K562 (cell line): Measurements from ENCODE around the gene NPVF. TPM values are rescaled to one million over a fixed set of nuclear protein-coding genes. Genes with fewer than 3 reads are reported as not detected.

Experiments used
- ATAC-seq: fragments of 200-7000 bp; cut with Tn5 transposase; 3 replicates; pipeline ENCODE4 v1.9.1; 2020; ENCODE audit warnings: moderate library complexity
- BruUV-seq: library from RNA; stranded (reverse); fragments of 400-500 nt; replicated peaks from 2 replicates; lab custom pipeline; 2021; lab: Mats Ljungman, UMichigan
- CTCF ChIA-PET: fragments of 300-600 bp; formaldehyde crosslinking; extraction: SDS; loops from one replicate; lab custom pipeline; 2021; ENCODE audit warnings: low intra/inter-chr PET ratio; lab: Yijun Ruan, JAX
- POLR2A ChIA-PET: fragments of 300-600, 350-650 bp; sonication (Branson Sonifier 250); formaldehyde crosslinking; extraction: SDS; loops from one replicate; lab custom pipeline; 2021; ENCODE audit warnings: antibody characterized with exemption, inconsistent platforms; lab: Yijun Ruan, JAX
- DNase-seq, 4 experiments: peaks; one replicate each; pipeline versions ENCODE4 v3.0.0 to v3.0.0-alpha.2; 2011 to 2018; ENCODE audit warnings: low spot score in 3 of 4, mixed read lengths in 3 of 4; ENCODE audit errors: extremely low read depth in 1 of 4
- FAIRE-seq: peaks from 2 replicates; lab custom pipeline; 2011; peaks lifted over from hg19 to GRCh38; lab: Jason Lieb, UNC
- H2AFZ ChIP-seq: 2 replicates; pipeline ENCODE4 v1.6.0; 2011; ENCODE audit warnings: low read depth, low read length, control low read depth, inconsistent platforms
- H3K27ac ChIP-seq: fragments of 200-600 bp; 3 replicates; pipeline ENCODE4 v1.8.0; 2011; ENCODE audit warnings: low read depth, mild to moderate bottlenecking, control low read depth, inconsistent platforms, low read length, moderate library complexity, mixed read lengths; ENCODE audit errors: extremely low read depth
- H3K27me3 ChIP-seq, 2 experiments: fragments of 300-600 bp in 1 of 2; 2 replicates in 1 of 2; 3 replicates in 1 of 2; pipeline versions ENCODE4 v1.6.0 to v1.8.0; 2011; ENCODE audit warnings: inconsistent platforms in 2 of 2, low read length in 2 of 2, mild to moderate bottlenecking in 1 of 2, mixed read lengths in 1 of 2, moderate library complexity in 1 of 2; ENCODE audit not compliant: control insufficient read depth in 2 of 2, insufficient read depth in 2 of 2
- H3K36me3 ChIP-seq: fragments of 300-600 bp; 3 replicates; pipeline ENCODE4 v1.8.0; 2011; ENCODE audit warnings: mild to moderate bottlenecking, low read length, inconsistent platforms; ENCODE audit not compliant: control insufficient read depth, insufficient read depth
- H3K4me1 ChIP-seq, 2 experiments: fragments of 200-600 bp in 1 of 2; replicated peaks in 1 of 2; 2 replicates in 1 of 2; 3 replicates in 1 of 2; pipeline versions ENCODE4 v1.5.1 to v1.8.0; 2011; ENCODE audit warnings: inconsistent platforms in 2 of 2, low read length in 2 of 2, mild to moderate bottlenecking in 1 of 2, mixed read lengths in 1 of 2, moderate library complexity in 1 of 2; ENCODE audit not compliant: control insufficient read depth in 2 of 2, insufficient read depth in 2 of 2
- H3K4me2 ChIP-seq: 2 replicates; pipeline ENCODE4 v1.6.1; 2011; ENCODE audit warnings: low read length, control low read depth, inconsistent platforms, mixed read lengths; ENCODE audit not compliant: insufficient read depth
- H3K4me3 ChIP-seq: fragments of 200-600 bp; sonication (generic), shearing (Covaris generic); 2 replicates; pipeline ENCODE4 v1.5.1; 2016; ENCODE audit warnings: control low read depth, inconsistent platforms
- H3K79me2 ChIP-seq: fragments of 200-600 bp; 3 replicates; pipeline ENCODE4 v1.8.0; 2011; ENCODE audit warnings: low read length, inconsistent platforms; ENCODE audit not compliant: control insufficient read depth, insufficient read depth
- H3K9ac ChIP-seq, 2 experiments: 2 replicates each; pipeline versions ENCODE4 v1.6.0 to v1.6.1; 2011; ENCODE audit warnings: low read depth in 2 of 2, low read length in 2 of 2, control low read depth in 1 of 2, inconsistent platforms in 1 of 2, mild to moderate bottlenecking in 1 of 2, mixed read lengths in 1 of 2; ENCODE audit not compliant: insufficient read depth in 1 of 2
- H3K9me1 ChIP-seq: one replicate; pipeline ENCODE4 v1.6.0; 2011; ENCODE audit warnings: inconsistent platforms, mild to moderate bottlenecking, low read length, moderate library complexity; ENCODE audit not compliant: control insufficient read depth, insufficient read depth
- H3K9me3 ChIP-seq: replicated peaks from 2 replicates; pipeline ENCODE4 v1.5.1; 2011; ENCODE audit warnings: low read depth, low read length, inconsistent platforms; ENCODE audit not compliant: control insufficient read depth, insufficient read depth
- H4K20me1 ChIP-seq: replicated peaks from 2 replicates; pipeline ENCODE4 v1.6.1; 2011; ENCODE audit warnings: low read length, inconsistent platforms, mixed read lengths; ENCODE audit not compliant: control insufficient read depth, insufficient read depth
- ATF2 ChIP-seq: sonication (generic); formaldehyde crosslinking; IDR thresholded peaks from 2 replicates; pipeline ENCODE4 v1.8.1; 2022; ENCODE audit warnings: missing genetic modification reagents
- DMBX1 ChIP-seq: fragments of 250-450 bp; sonication (Bioruptor Pico); IDR thresholded peaks from 2 replicates; pipeline ENCODE4 v1.8.0; 2022; ENCODE audit warnings: inconsistent platforms, mild to moderate bottlenecking, moderate library complexity, borderline replicate concordance
- HDAC8 ChIP-seq: fragments of 450-650 bp; IDR thresholded peaks from 2 replicates; pipeline ENCODE4 v1.6.1; 2016; ENCODE audit warnings: mild to moderate bottlenecking, missing genetic modification characterization, moderate library complexity, missing compliant biosample characterization
- HNRNPLL ChIP-seq: fragments of 200-400 bp; formaldehyde crosslinking; IDR thresholded peaks from 2 replicates; pipeline ENCODE4 v1.6.1; 2017; ENCODE audit warnings: low read length, low read depth, mild to moderate bottlenecking; ENCODE audit not compliant: poor library complexity, severe bottlenecking
- ILK ChIP-seq: fragments of 450-650 bp; IDR thresholded peaks from 2 replicates; pipeline ENCODE4 v1.6.1; 2016; ENCODE audit warnings: missing genetic modification characterization, low read depth, mild to moderate bottlenecking, missing compliant biosample characterization, moderate library complexity, borderline replicate concordance
- KAT2B ChIP-seq: IDR thresholded peaks from one replicate; pipeline ENCODE4 v1.6.1; 2012; ENCODE audit warnings: low read depth, mild to moderate bottlenecking, control low read depth, inconsistent platforms, low read length, moderate library complexity
- NR3C1 ChIP-seq: sonication (generic); formaldehyde crosslinking; IDR thresholded peaks from 2 replicates; pipeline ENCODE4 v1.8.1; 2022; ENCODE audit warnings: missing genetic modification reagents
- NR4A1 ChIP-seq, 2 experiments: fragments of 250-450 bp in 1 of 2; fragments of 450-650 bp in 1 of 2; sonication (Bioruptor Pico) in 1 of 2; IDR thresholded peaks; 2 replicates each; pipeline versions ENCODE4 v1.4.0 to v1.6.1; 2016 to 2020; ENCODE audit warnings: mild to moderate bottlenecking in 2 of 2, missing compliant biosample characterization in 1 of 2, missing genetic modification characterization in 1 of 2, moderate library complexity in 1 of 2
- TAF15 ChIP-seq: fragments of 200-400 bp; formaldehyde crosslinking; IDR thresholded peaks from 2 replicates; pipeline ENCODE4 v1.6.1; 2017; ENCODE audit warnings: mild to moderate bottlenecking, low read depth, low read length, moderate library complexity
- TARDBP ChIP-seq: fragments of 450-650 bp; IDR thresholded peaks from 2 replicates; pipeline ENCODE4 v1.6.1; 2016
- TFAM ChIP-seq: fragments of 250-450 bp; sonication (Bioruptor Pico); conservative IDR thresholded peaks from 2 replicates; pipeline ENCODE4 v1.5.0; 2021; ENCODE audit warnings: mild to moderate bottlenecking, moderate library complexity
- ZNF511 ChIP-seq: sonication (generic); formaldehyde crosslinking; IDR thresholded peaks from 2 replicates; pipeline ENCODE4 v1.8.0; 2022; ENCODE audit warnings: mild to moderate bottlenecking, missing genetic modification reagents
- ZSCAN32 ChIP-seq: fragments of 450-650 bp; formaldehyde crosslinking; IDR thresholded peaks from 2 replicates; pipeline ENCODE4 v1.4.0; 2020; ENCODE audit warnings: mild to moderate bottlenecking, moderate library complexity
- WGBS: fragments of 100-300 bp; shearing (Covaris generic); methylation state at CpG from one replicate; pipeline ENCODE4 v1.1.6; 2016; ENCODE audit warnings: low coverage, mixed read lengths; ENCODE audit not compliant: insufficient coverage; ENCODE audit errors: missing lambda C conversion rate; 5-methylcytosine and 5-hydroxymethylcytosine counted together
- in situ Hi-C: fragments of 300-500 bp; cut with MboI; formaldehyde crosslinking; loops from 4 replicates; pipeline ENCODE4 v1.15.0; 2018; ENCODE audit warnings: inconsistent platforms, mixed read lengths
- intact Hi-C: fragments of 100-400 bp; cut with micrococcal nuclease; formaldehyde crosslinking; loops from 2 replicates; pipeline ENCODE4 v1.14.2; 2022
- polyA plus RNA-seq, 8 experiments: library from polyadenylated mRNA; depleted of rRNA in 4 of 8; stranded (reverse) in 5 of 8; unstranded in 3 of 8; fragments of >200 nt; fragmentation: Nextera tagmentation in 2 of 8; fragmentation: Illumina TruSeq in 1 of 8; extraction: Ambion mirVana in 2 of 8; extraction: Trizol in 1 of 8; gene quantifications; 2 replicates each; pipeline versions ENCODE4 v1.2.1 to v1.2.3, GENCODE V29; 2011 to 2014; ENCODE audit warnings: inconsistent platforms in 1 of 8, missing spikeins in 1 of 8
- total RNA-seq, 7 experiments: library from RNA; depleted of rRNA in 6 of 7; stranded (reverse); fragments of >200 nt in 6 of 7; fragmentation: Illumina TruSeq in 2 of 7; extraction: Trizol in 2 of 7; gene quantifications; 2 replicates each; pipeline versions ENCODE4 v1.2.1 to v1.2.3, GENCODE V29; 2011 to 2021; ENCODE audit warnings: low replicate concordance in 1 of 7
- TF ChIP-seq, protein P1 (sequence below): fragments of 150-350 bp; conservative IDR thresholded peaks from 2 replicates; pipeline ENCODE4 v1.6.1; 2014; ENCODE audit warnings: low read length

The NPVF gene
- total and polyA plus RNA-seq, 9 of the 15 experiments (the other 6 are each of a cell fraction or from before 2014, with no cell fraction given): not detected

DNA sequence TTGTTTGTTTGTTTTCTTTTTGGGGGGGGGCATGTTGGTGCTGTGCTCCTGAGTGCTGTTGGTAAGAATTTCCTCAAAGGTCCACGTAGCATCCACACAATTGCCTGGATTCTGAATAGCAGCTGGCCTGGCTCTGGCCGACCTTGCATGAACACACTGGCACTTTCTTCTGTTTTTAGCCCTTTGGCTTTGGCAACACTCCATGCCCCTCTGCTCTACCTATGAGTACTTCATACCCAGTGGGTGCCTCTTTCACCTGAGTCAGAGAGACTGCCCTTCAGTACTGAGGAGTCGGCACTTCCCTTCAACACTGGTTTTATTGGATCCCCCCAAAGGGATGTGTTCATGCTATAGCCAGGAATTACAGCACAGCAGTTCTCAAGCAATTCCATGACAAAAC, 7.2 kb upstream of the NPVF start:
- ChIA-PET POLR2A (no interaction called here), CTCF (no interaction called here)
- no peak for DNase-seq
- Histone ChIP-seq H3K4me1 (no peaks in the 10 kb centered on the region), H3K36me3 (no peaks in the 10 kb centered on the region), H3K79me2 (no peaks in the 10 kb centered on the region), H4K20me1 (no peaks in the 10 kb centered on the region; the same call in 1 of the 2 replicates), H2AFZ (no peak overlapping the region), H3K9ac (no peak overlapping the region), H3K27ac (no peak overlapping the region), H3K27me3 (peaks cover 9 to 22% of the 10 kb centered on the region in 2 experiments; a peak in 4 of 5 replicates), H3K4me3 (no peak overlapping the region), H3K9me3 (no peaks in the 10 kb centered on the region), H3K9me1 (no peaks in the 10 kb centered on the region), H3K4me2 (no peak overlapping the region)
- intact Hi-C loops (no loop called here), in situ Hi-C loops (no loop called here)
- no peak for FAIRE-seq
- BruUV-seq: no TSS peak
- TF ChIP-seq DMBX1 (CRISPR knock-in tag) (no peak), ILK (no peak), TARDBP (no peak), NR3C1 (CRISPR knock-in tag) (no peak), HNRNPLL (no peak), ZNF511 (CRISPR knock-in tag) (no peak), ZSCAN32 (CRISPR knock-in tag) (no peak), KAT2B (no peak), NR4A1 (CRISPR knock-in tag; IDR thresholded peaks at IDR 0.05) (no peak), NR4A1 (tag; IDR thresholded peaks at IDR 0.05) (no peak), TFAM (no peak), TAF15 (no peak), ATF2 (CRISPR knock-in tag) (no peak), HDAC8 (tag) (no peak)
- TF ChIP-seq, protein P1, sequence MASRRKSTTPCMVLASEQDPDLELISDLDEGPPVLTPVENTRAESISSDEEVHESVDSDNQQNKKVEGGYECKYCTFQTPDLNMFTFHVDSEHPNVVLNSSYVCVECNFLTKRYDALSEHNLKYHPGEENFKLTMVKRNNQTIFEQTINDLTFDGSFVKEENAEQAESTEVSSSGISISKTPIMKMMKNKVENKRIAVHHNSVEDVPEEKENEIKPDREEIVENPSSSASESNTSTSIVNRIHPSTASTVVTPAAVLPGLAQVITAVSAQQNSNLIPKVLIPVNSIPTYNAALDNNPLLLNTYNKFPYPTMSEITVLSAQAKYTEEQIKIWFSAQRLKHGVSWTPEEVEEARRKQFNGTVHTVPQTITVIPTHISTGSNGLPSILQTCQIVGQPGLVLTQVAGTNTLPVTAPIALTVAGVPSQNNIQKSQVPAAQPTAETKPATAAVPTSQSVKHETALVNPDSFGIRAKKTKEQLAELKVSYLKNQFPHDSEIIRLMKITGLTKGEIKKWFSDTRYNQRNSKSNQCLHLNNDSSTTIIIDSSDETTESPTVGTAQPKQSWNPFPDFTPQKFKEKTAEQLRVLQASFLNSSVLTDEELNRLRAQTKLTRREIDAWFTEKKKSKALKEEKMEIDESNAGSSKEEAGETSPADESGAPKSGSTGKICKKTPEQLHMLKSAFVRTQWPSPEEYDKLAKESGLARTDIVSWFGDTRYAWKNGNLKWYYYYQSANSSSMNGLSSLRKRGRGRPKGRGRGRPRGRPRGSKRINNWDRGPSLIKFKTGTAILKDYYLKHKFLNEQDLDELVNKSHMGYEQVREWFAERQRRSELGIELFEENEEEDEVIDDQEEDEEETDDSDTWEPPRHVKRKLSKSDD: no peak
- no peak for ATAC-seq
- WGBS: 0% methylated on average over 3 of the region's 3 CpGs
